Natural killer cell (primary cell): Measurements from ENCODE around the gene HBE1. TPM values are rescaled to one million over a fixed set of nuclear protein-coding genes. Genes with fewer than 3 reads are reported as not detected.

Experiments used
- ATAC-seq, 3 donors: fragments of 150-1000 bp in 2 of 3; fragments of 200-7000 bp in 1 of 3; cut with Tn5 transposase; 1 replicate in 1 of 3; 2 replicates in 2 of 3; pipeline ENCODE4 v1.10.0; 2021; ENCODE audit warnings: mild to moderate bottlenecking in 2 of 3, moderate library complexity in 2 of 3
- DNase-seq, 2 donors: peaks; one replicate each; pipeline versions ENCODE4 v3.0.0 to v3.0.0-alpha.2; 2013 to 2021; ENCODE audit warnings: mixed read lengths in 1 of 2
- H3K27ac ChIP-seq: one replicate; pipeline ENCODE4 v1.5.1; 2013; ENCODE audit warnings: mild to moderate bottlenecking, low read length
- H3K27me3 ChIP-seq: one replicate; pipeline ENCODE4 v1.6.1; 2013; ENCODE audit warnings: low read length; ENCODE audit not compliant: control insufficient read depth, insufficient read depth
- H3K36me3 ChIP-seq: one replicate; pipeline ENCODE4 v1.6.1; 2013; ENCODE audit warnings: low read length; ENCODE audit not compliant: control insufficient read depth, insufficient read depth
- H3K4me1 ChIP-seq: one replicate; pipeline ENCODE4 v1.6.1; 2013; ENCODE audit warnings: low read length; ENCODE audit not compliant: control insufficient read depth, insufficient read depth
- H3K4me3 ChIP-seq: one replicate; pipeline ENCODE4 v1.5.1; 2013; ENCODE audit warnings: low read length
- H3K9me3 ChIP-seq: one replicate; pipeline ENCODE4 v1.6.1; 2013; ENCODE audit warnings: low read length; ENCODE audit not compliant: control insufficient read depth, insufficient read depth
- H3K27ac Mint-ChIP-seq, 2 donors: one replicate each; pipeline ENCODE4 v1.8.0; 2022; ENCODE audit warnings: mild to moderate bottlenecking in 2 of 2, mixed read lengths in 2 of 2, moderate library complexity in 1 of 2
- H3K27me3 Mint-ChIP-seq, 2 donors: one replicate each; pipeline ENCODE4 v1.8.0; 2022; ENCODE audit warnings: low read depth in 2 of 2, mixed read lengths in 2 of 2
- H3K36me3 Mint-ChIP-seq: one replicate; pipeline ENCODE4 v1.8.0; 2022; ENCODE audit warnings: mixed read lengths
- H3K4me1 Mint-ChIP-seq, 2 donors: one replicate each; pipeline ENCODE4 v1.8.0; 2022; ENCODE audit warnings: mixed read lengths in 2 of 2
- H3K4me3 Mint-ChIP-seq: one replicate; pipeline ENCODE4 v1.8.0; 2022; ENCODE audit warnings: mild to moderate bottlenecking, moderate library complexity, mixed read lengths
- H3K9me3 Mint-ChIP-seq, 2 donors: one replicate each; pipeline ENCODE4 v1.8.0; 2022; ENCODE audit warnings: mixed read lengths in 2 of 2
- WGBS: methylation state at CpG from one replicate; pipeline ENCODE4 v1.1.7; 2013; ENCODE audit warnings: missing lambda C conversion rate; ENCODE audit not compliant: insufficient coverage; 5-methylcytosine and 5-hydroxymethylcytosine counted together
- intact Hi-C: fragments of 100-400 bp; cut with micrococcal nuclease; formaldehyde crosslinking; loops from one replicate; pipeline ENCODE4 v1.14.2; 2022
- total RNA-seq, 4 donors: library from RNA; stranded (reverse); fragments of 120-200 nt in 1 of 4; gene quantifications; one replicate each; pipeline versions ENCODE4 v1.2.3 to v1.2.4, GENCODE V29; 2013 to 2022
- TF ChIP-seq, protein P1 (sequence below): fragments of 200-600 bp; IDR thresholded peaks from one replicate; pipeline ENCODE4 v1.8.0; 2022; ENCODE audit warnings: antibody characterized with exemption

HBE1 gene
- total RNA-seq, 3 donors from 2014 or later (not counting 1 experiment from before 2014, with no cell fraction given), result not detected

DNA sequence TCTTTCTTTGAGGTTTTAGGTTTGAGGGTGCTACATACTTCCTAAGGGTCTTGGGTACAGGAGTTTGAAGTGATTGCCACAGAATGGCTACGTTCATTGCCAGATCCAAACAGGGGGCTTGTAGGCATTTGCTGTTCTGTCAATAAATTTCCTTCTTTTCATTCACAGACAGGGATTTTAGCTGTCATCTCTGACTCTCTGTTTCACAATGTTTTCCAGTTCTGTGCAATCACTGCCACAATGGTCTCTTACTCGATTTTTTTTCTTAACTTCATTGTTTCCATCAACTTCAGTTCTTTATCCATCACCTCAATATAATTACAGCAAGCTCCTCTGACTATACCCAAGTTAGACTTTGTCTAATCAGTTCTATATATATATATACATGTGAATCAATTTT, 29.3 kb downstream of the HBE1 start:
- intact Hi-C loops, result no loop called here
- ATAC-seq (no peak), DNase-seq (no peak)
- Mint-ChIP-seq H3K36me3 (no peaks in the 10 kb centered on the region), H3K27me3 (peaks cover 5 to 6% of the 10 kb centered on the region in 2 donors), H3K4me1 (no peaks in the 10 kb centered on the region), H3K9me3 (no peaks in the 10 kb centered on the region), H3K4me3 (no peak overlapping the region), H3K27ac (no peak overlapping the region)
- Histone ChIP-seq H3K36me3 (no peaks in the 10 kb centered on the region), H3K27me3 (no peaks in the 10 kb centered on the region), H3K9me3 (no peaks in the 10 kb centered on the region), H3K4me3 (no peak overlapping the region), H3K4me1 (no peaks in the 10 kb centered on the region), H3K27ac (no peak overlapping the region)
- WGBS, result 78% methylated on average over 2 of the region's 2 CpGs
- TF ChIP-seq, protein P1, sequence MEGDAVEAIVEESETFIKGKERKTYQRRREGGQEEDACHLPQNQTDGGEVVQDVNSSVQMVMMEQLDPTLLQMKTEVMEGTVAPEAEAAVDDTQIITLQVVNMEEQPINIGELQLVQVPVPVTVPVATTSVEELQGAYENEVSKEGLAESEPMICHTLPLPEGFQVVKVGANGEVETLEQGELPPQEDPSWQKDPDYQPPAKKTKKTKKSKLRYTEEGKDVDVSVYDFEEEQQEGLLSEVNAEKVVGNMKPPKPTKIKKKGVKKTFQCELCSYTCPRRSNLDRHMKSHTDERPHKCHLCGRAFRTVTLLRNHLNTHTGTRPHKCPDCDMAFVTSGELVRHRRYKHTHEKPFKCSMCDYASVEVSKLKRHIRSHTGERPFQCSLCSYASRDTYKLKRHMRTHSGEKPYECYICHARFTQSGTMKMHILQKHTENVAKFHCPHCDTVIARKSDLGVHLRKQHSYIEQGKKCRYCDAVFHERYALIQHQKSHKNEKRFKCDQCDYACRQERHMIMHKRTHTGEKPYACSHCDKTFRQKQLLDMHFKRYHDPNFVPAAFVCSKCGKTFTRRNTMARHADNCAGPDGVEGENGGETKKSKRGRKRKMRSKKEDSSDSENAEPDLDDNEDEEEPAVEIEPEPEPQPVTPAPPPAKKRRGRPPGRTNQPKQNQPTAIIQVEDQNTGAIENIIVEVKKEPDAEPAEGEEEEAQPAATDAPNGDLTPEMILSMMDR, result no peak

DNA sequence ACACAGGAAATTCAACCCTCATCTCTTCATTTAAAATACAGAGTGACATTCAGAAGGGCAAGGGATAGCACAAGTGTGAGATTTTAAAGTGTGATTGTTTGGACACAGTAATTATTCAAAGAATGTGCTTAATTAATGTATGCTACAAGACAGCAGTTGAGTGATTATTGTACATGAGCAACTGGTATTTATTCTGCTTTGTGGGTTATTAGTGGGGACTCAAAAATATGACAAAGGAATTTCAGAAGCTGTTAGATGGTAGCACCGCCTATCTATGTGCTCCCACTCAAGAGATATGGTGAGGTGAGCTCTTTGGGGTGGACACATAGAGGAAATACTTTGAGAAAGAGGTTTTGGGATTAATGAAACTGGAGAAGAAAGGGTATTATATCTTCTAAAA, 29.7 kb downstream of the HBE1 start:
- Mint-ChIP-seq H3K27ac (no peak overlapping the region), H3K36me3 (no peaks in the 10 kb centered on the region), H3K27me3 (peaks cover 5 to 10% of the 10 kb centered on the region in 2 donors), H3K4me1 (no peaks in the 10 kb centered on the region), H3K9me3 (peaks cover 0 to 2% of the 10 kb centered on the region in 2 donors), H3K4me3 (no peak overlapping the region)
- no peak for DNase-seq
- no peaks in the 10 kb centered on the region for H3K36me3 ChIP-seq
- no peak overlapping the region for H3K4me3 ChIP-seq
- intact Hi-C loops, result no loop called here
- TF ChIP-seq, protein P1, result no peak
- no peaks in the 10 kb centered on the region for H3K27me3 ChIP-seq
- H3K27ac ChIP-seq, result no peak overlapping the region
- no peaks in the 10 kb centered on the region for H3K9me3 ChIP-seq
- ATAC-seq, result no peak
- WGBS, result 100% methylated on average over 1 of the region's 1 CpG
- H3K4me1 ChIP-seq, result no peaks in the 10 kb centered on the region

GRCh38 chr11:5239046-5239445, 30.7 kb downstream of the HBE1 start:
- Mint-ChIP-seq H3K9me3 (peaks cover 0 to 2% of the 10 kb centered on the region in 2 donors), H3K4me3 (no peak overlapping the region), H3K27me3 (peaks cover 5 to 10% of the 10 kb centered on the region in 2 donors), H3K27ac (no peak overlapping the region), H3K36me3 (no peaks in the 10 kb centered on the region), H3K4me1 (no peaks in the 10 kb centered on the region)
- no peak overlapping the region for H3K27ac ChIP-seq
- TF ChIP-seq, protein P1, result no peak
- H3K4me1 ChIP-seq, result no peaks in the 10 kb centered on the region
- intact Hi-C loops, result no loop called here
- no peaks in the 10 kb centered on the region for H3K9me3 ChIP-seq
- H3K27me3 ChIP-seq, result no peaks in the 10 kb centered on the region
- no peak for DNase-seq
- ATAC-seq, result no peak
- no peaks in the 10 kb centered on the region for H3K36me3 ChIP-seq
- H3K4me3 ChIP-seq, result no peak overlapping the region

GRCh38 chr11:5238486-5238885, 31.3 kb downstream of the HBE1 start:
- intact Hi-C loops, result no loop called here
- Histone ChIP-seq H3K4me1 (no peaks in the 10 kb centered on the region), H3K36me3 (no peaks in the 10 kb centered on the region), H3K9me3 (no peaks in the 10 kb centered on the region), H3K4me3 (no peak overlapping the region), H3K27ac (no peak overlapping the region), H3K27me3 (no peaks in the 10 kb centered on the region)
- H3K27me3 Mint-ChIP-seq, result peaks cover 5 to 10% of the 10 kb centered on the region in 2 donors
- no peak overlapping the region for H3K4me3 Mint-ChIP-seq
- WGBS, result 38% methylated on average over 2 of the region's 2 CpGs
- ATAC-seq (no peak), DNase-seq (no peak)
- H3K27ac Mint-ChIP-seq, result no peak overlapping the region
- TF ChIP-seq, protein P1, result no peak
- H3K9me3 Mint-ChIP-seq, result peaks cover 0 to 2% of the 10 kb centered on the region in 2 donors
- no peaks in the 10 kb centered on the region for H3K4me1 Mint-ChIP-seq
- no peaks in the 10 kb centered on the region for H3K36me3 Mint-ChIP-seq
